Caco-2 (cell line): ENCODE data around the gene ADARB2. TPM values are rescaled to one million over a fixed set of nuclear protein-coding genes. Genes with fewer than 3 reads are reported as not detected.

ENCODE experiments used
- BruUV-seq: library from RNA; stranded (reverse); fragments of 400-500 nt; replicated peaks from 2 replicates; lab custom pipeline; 2021; lab: Mats Ljungman, UMichigan
- CTCF ChIA-PET: fragments of 300-600 bp; sonication (Branson Sonifier 250); formaldehyde crosslinking; loops from one replicate; lab custom pipeline; 2022; ENCODE audit warnings: antibody characterized with exemption; lab: Charles Lee
- POLR2A ChIA-PET: fragments of 300-600 bp; sonication (Branson Sonifier 250); formaldehyde crosslinking; loops from one replicate; lab custom pipeline; 2022; ENCODE audit warnings: antibody characterized with exemption; lab: Charles Lee
- DNase-seq, 2 experiments: peaks; one replicate each; pipeline versions ENCODE4 v3.0.0 to v3.0.0-alpha.2; 2020 to 2022
- H3K27me3 ChIP-seq: replicated peaks from 2 replicates; pipeline ENCODE4 v1.6.0; 2011; ENCODE audit warnings: low read length; ENCODE audit not compliant: control insufficient read depth, insufficient read depth
- H3K36me3 ChIP-seq: 2 replicates; pipeline ENCODE4 v1.5.1; 2011; ENCODE audit warnings: low read length; ENCODE audit not compliant: control insufficient read depth, insufficient read depth
- H3K4me1 ChIP-seq: fragments of 250-450 bp; sonication (Bioruptor Pico); 2 replicates; pipeline ENCODE4 v1.5.1; 2020; ENCODE audit warnings: mild to moderate bottlenecking
- H3K4me3 ChIP-seq: 2 replicates; pipeline ENCODE4 v1.5.1; 2011; ENCODE audit warnings: low read depth, mild to moderate bottlenecking, control low read depth, low read length
- H3K9me3 ChIP-seq: fragments of 250-450 bp; sonication (Bioruptor Pico); 2 replicates; pipeline ENCODE4 v1.5.1; 2020; ENCODE audit warnings: mild to moderate bottlenecking, moderate library complexity
- H3K27ac Mint-ChIP-seq: one replicate; pipeline ENCODE4 v1.8.0; 2022; ENCODE audit warnings: mixed read lengths; ENCODE audit not compliant: unreplicated experiment
- H3K27me3 Mint-ChIP-seq: one replicate; pipeline ENCODE4 v1.8.0; 2022; ENCODE audit warnings: mixed read lengths; ENCODE audit not compliant: insufficient read depth, unreplicated experiment
- H3K36me3 Mint-ChIP-seq: one replicate; pipeline ENCODE4 v1.8.0; 2022; ENCODE audit warnings: mild to moderate bottlenecking, mixed read lengths; ENCODE audit not compliant: insufficient read depth, unreplicated experiment
- H3K4me1 Mint-ChIP-seq: one replicate; pipeline ENCODE4 v1.8.0; 2022; ENCODE audit warnings: low read depth, mixed read lengths; ENCODE audit not compliant: unreplicated experiment
- H3K4me3 Mint-ChIP-seq: one replicate; pipeline ENCODE4 v1.8.0; 2022; ENCODE audit warnings: mild to moderate bottlenecking, moderate library complexity, mixed read lengths; ENCODE audit not compliant: unreplicated experiment
- H3K9me3 Mint-ChIP-seq: one replicate; pipeline ENCODE4 v1.8.0; 2022; ENCODE audit warnings: mixed read lengths; ENCODE audit not compliant: unreplicated experiment
- CTCF ChIP-seq, 2 experiments: fragments of 200-600 bp in 1 of 2; IDR thresholded peaks; 1 replicate in 1 of 2; 2 replicates in 1 of 2; pipeline versions ENCODE4 v1.5.1 to v1.8.0; 2011 to 2022; ENCODE audit warnings: antibody characterized with exemption in 1 of 2, control low read depth in 1 of 2, inconsistent platforms in 1 of 2, low read depth in 1 of 2, low read length in 1 of 2, mild to moderate bottlenecking in 1 of 2, moderate library complexity in 1 of 2; ENCODE audit not compliant: insufficient read depth in 1 of 2, severe bottlenecking in 1 of 2, unreplicated experiment in 1 of 2
- intact Hi-C: fragments of 100-400 bp; cut with micrococcal nuclease; formaldehyde crosslinking; loops from one replicate; pipeline ENCODE4 v1.10.0; 2022; ENCODE audit not compliant: unreplicated experiment
- total RNA-seq: library from RNA; stranded (reverse); gene quantifications from 2 replicates; pipeline ENCODE4 v1.2.3, GENCODE V29; 2022

The ADARB2 gene
- total RNA-seq, 1 experiment from 2014 or later: 0.27 TPM

- H3K9me3 ChIP-seq: no peaks in the 10 kb centered on the region
- POLR2A ChIA-PET: no interaction called here
- Mint-ChIP-seq H3K36me3 (no peaks in the 10 kb centered on the region), H3K27ac (no peak overlapping the region), H3K4me1 (no peaks in the 10 kb centered on the region), H3K9me3 (peaks cover 7% of the 10 kb centered on the region), H3K4me3 (no peak overlapping the region), H3K27me3 (peaks cover 3% of the 10 kb centered on the region)
- no peaks in the 10 kb centered on the region for H3K27me3 ChIP-seq
- TF ChIP-seq CTCF (IDR thresholded peaks at IDR 0.05; ENCODE audit: insufficient read depth in 1 of 2, low read depth in 1 of 2, low read length in 1 of 2, severe bottlenecking in 1 of 2, unreplicated experiment in 1 of 2): no peak
- DNase-seq: no peak
- intact Hi-C loops: no loop called here
- BruUV-seq: no TSS peak
- 0 out of 2 replicates have a peak, but pooled peaks cover 7% of the 10 kb centered on the region for H3K4me1 ChIP-seq
- H3K36me3 ChIP-seq: no peaks in the 10 kb centered on the region
- H3K4me3 ChIP-seq: no peak overlapping the region
- CTCF ChIA-PET: no interaction called here
Measured at GRCh38 chr10:1230592-1231275, 506.6 kb downstream of the ADARB2 start.

- Histone ChIP-seq H3K9me3 (no peaks in the 10 kb centered on the region), H3K4me1 (0 out of 2 replicates have a peak, but pooled peaks cover 7% of the 10 kb centered on the region), H3K4me3 (no peak overlapping the region), H3K36me3 (no peaks in the 10 kb centered on the region), H3K27me3 (no peaks in the 10 kb centered on the region)
- Mint-ChIP-seq H3K27ac (no peak overlapping the region), H3K4me3 (no peak overlapping the region), H3K27me3 (peaks cover 3% of the 10 kb centered on the region), H3K9me3 (peaks cover 10% of the 10 kb centered on the region), H3K4me1 (no peaks in the 10 kb centered on the region), H3K36me3 (no peaks in the 10 kb centered on the region)
- ChIA-PET CTCF (no interaction called here), POLR2A (no interaction called here)
- intact Hi-C loops: no loop called here
- BruUV-seq: no TSS peak
- no peak for TF ChIP-seq CTCF (IDR thresholded peaks at IDR 0.05; ENCODE audit: insufficient read depth in 1 of 2, low read depth in 1 of 2, low read length in 1 of 2, severe bottlenecking in 1 of 2, unreplicated experiment in 1 of 2)
- no peak for DNase-seq
Measured at GRCh38 chr10:1230138-1230537, 507.2 kb downstream of the ADARB2 start.

GRCh38 chr10:1229574-1229973 lies 507.8 kb downstream of the ADARB2 start:
- H3K27me3 ChIP-seq: no peaks in the 10 kb centered on the region
- CTCF ChIA-PET: no interaction called here
- no peak for DNase-seq
- no peaks in the 10 kb centered on the region for H3K9me3 ChIP-seq
- intact Hi-C loops: no loop called here
- TF ChIP-seq CTCF (IDR thresholded peaks at IDR 0.05; ENCODE audit: insufficient read depth in 1 of 2, low read depth in 1 of 2, low read length in 1 of 2, severe bottlenecking in 1 of 2, unreplicated experiment in 1 of 2): no peak
- Mint-ChIP-seq H3K9me3 (peaks cover 10% of the 10 kb centered on the region), H3K36me3 (no peaks in the 10 kb centered on the region), H3K4me3 (no peak overlapping the region), H3K27ac (no peak overlapping the region), H3K27me3 (peaks cover 3% of the 10 kb centered on the region), H3K4me1 (no peaks in the 10 kb centered on the region)
- no peak overlapping the region for H3K4me3 ChIP-seq
- 0 out of 2 replicates have a peak, but pooled peaks cover 7% of the 10 kb centered on the region for H3K4me1 ChIP-seq
- BruUV-seq: no TSS peak
- POLR2A ChIA-PET: no interaction called here
- no peaks in the 10 kb centered on the region for H3K36me3 ChIP-seq
